ENCODE data around the gene ELAC2.

GRCh38 chr17:12964162-12964561 lies 53.7 kb downstream of the ELAC2 start:
- TF ChIP-seq CTCF (conservative IDR thresholded peaks at IDR 0.05) (no peak), EZH2 (IDR thresholded peaks at IDR 0.05; ENCODE audit: low read depth) (no peak)

Data from PC-9 (cell line).